ENCODE measurements around the gene C17orf113. TPM values are rescaled to one million over a fixed set of nuclear protein-coding genes. Genes with fewer than 3 reads are reported as not detected.

Gene C17orf113
- under 0.01 and 0.29 TPM in 2 replicates for total RNA-seq

GRCh38 chr17:42050393-42051012 lies at the start of gene C17orf113:
Gene C17orf113, minus strand, starts transcription at chr17:42050601. Its CDS starts 7,225 bp downstream, at chr17:42043376.
- H3K4me3 ChIP-seq (ENCODE audit: insufficient read depth, low read length) = peak within 1 kb of the TSS; percentile 61
- peaks cover 53% of the 10 kb centered on the region for H3K27me3 ChIP-seq (ENCODE audit: insufficient read depth, low read length)
- no peaks in the 10 kb centered on the region for H3K4me1 ChIP-seq (ENCODE audit: insufficient read depth, low read length)
- peak within 1 kb of the TSS; percentile 60 for H3K4me2 ChIP-seq (ENCODE audit: insufficient read depth, low read length)
- no peaks in the 10 kb centered on the region for H3K9me3 ChIP-seq (ENCODE audit: low read depth, low read length)
- H2AFZ ChIP-seq (ENCODE audit: low read length) = peak within 1 kb of the TSS; percentile 81
- H4K20me1 ChIP-seq (ENCODE audit: insufficient read depth, low read length) = no peaks in the 10 kb centered on the region
- H3K27ac ChIP-seq (ENCODE audit: low read depth, low read length) = no peak within 1 kb of the TSS
- TF ChIP-seq, protein P1, sequence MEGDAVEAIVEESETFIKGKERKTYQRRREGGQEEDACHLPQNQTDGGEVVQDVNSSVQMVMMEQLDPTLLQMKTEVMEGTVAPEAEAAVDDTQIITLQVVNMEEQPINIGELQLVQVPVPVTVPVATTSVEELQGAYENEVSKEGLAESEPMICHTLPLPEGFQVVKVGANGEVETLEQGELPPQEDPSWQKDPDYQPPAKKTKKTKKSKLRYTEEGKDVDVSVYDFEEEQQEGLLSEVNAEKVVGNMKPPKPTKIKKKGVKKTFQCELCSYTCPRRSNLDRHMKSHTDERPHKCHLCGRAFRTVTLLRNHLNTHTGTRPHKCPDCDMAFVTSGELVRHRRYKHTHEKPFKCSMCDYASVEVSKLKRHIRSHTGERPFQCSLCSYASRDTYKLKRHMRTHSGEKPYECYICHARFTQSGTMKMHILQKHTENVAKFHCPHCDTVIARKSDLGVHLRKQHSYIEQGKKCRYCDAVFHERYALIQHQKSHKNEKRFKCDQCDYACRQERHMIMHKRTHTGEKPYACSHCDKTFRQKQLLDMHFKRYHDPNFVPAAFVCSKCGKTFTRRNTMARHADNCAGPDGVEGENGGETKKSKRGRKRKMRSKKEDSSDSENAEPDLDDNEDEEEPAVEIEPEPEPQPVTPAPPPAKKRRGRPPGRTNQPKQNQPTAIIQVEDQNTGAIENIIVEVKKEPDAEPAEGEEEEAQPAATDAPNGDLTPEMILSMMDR (IDR thresholded peaks at IDR 0.05; ENCODE audit: extremely low read depth, low read depth, low read length) = no peak
- peak; percentile 97 for DNase-seq (ENCODE audit: insufficient read length, low spot score, missing footprints)
- no peaks in the 10 kb centered on the region for H3K79me2 ChIP-seq (ENCODE audit: insufficient read depth, low read length)
- no peaks in the 10 kb centered on the region for H3K36me3 ChIP-seq (ENCODE audit: insufficient read depth, low read length)

GRCh38 chr17:42098730-42099399 lies 48.5 kb upstream of the C17orf113 start:
- Histone ChIP-seq H3K9me3 (ENCODE audit: low read depth, low read length) (no peaks in the 10 kb centered on the region), H3K4me2 (ENCODE audit: insufficient read depth, low read length) (no peak overlapping the region), H3K4me3 (ENCODE audit: insufficient read depth, low read length) (no peak overlapping the region), H3K27ac (ENCODE audit: low read depth, low read length) (no peak overlapping the region), H3K27me3 (ENCODE audit: insufficient read depth, low read length) (peaks cover 21% of the 10 kb centered on the region), H4K20me1 (ENCODE audit: insufficient read depth, low read length) (no peaks in the 10 kb centered on the region), H3K79me2 (ENCODE audit: insufficient read depth, low read length) (no peaks in the 10 kb centered on the region), H3K4me1 (ENCODE audit: insufficient read depth, low read length) (no peaks in the 10 kb centered on the region), H2AFZ (ENCODE audit: low read length) (no peak overlapping the region), H3K36me3 (ENCODE audit: insufficient read depth, low read length) (no peaks in the 10 kb centered on the region)
- TF ChIP-seq, protein P1 (IDR thresholded peaks at IDR 0.05; ENCODE audit: extremely low read depth, low read depth, low read length) = no peak
- no peak for DNase-seq (ENCODE audit: insufficient read length, low spot score, missing footprints)

GRCh38 chr17:42097691-42098631 lies 47.6 kb upstream of the C17orf113 start, which contains the start of gene ZNF385C:
Gene ZNF385C, minus strand, starts transcription at chr17:42098473. Its CDS starts 35,417 bp downstream, at chr17:42063056.
- no peaks in the 10 kb centered on the region for H4K20me1 ChIP-seq (ENCODE audit: insufficient read depth, low read length)
- DNase-seq (ENCODE audit: insufficient read length, low spot score, missing footprints) = no peak
- H3K79me2 ChIP-seq (ENCODE audit: insufficient read depth, low read length) = no peaks in the 10 kb centered on the region
- H3K27me3 ChIP-seq (ENCODE audit: insufficient read depth, low read length) = peaks cover 21% of the 10 kb centered on the region
- H3K4me2 ChIP-seq (ENCODE audit: insufficient read depth, low read length) = no peak within 1 kb of the TSS
- no peak within 1 kb of the TSS for H3K4me3 ChIP-seq (ENCODE audit: insufficient read depth, low read length)
- H2AFZ ChIP-seq (ENCODE audit: low read length) = no peak within 1 kb of the TSS
- H3K36me3 ChIP-seq (ENCODE audit: insufficient read depth, low read length) = no peaks in the 10 kb centered on the region
- TF ChIP-seq, protein P1 (IDR thresholded peaks at IDR 0.05; ENCODE audit: extremely low read depth, low read depth, low read length) = no peak
- H3K9me3 ChIP-seq (ENCODE audit: low read depth, low read length) = no peaks in the 10 kb centered on the region
- H3K27ac ChIP-seq (ENCODE audit: low read depth, low read length) = no peak within 1 kb of the TSS
- no peaks in the 10 kb centered on the region for H3K4me1 ChIP-seq (ENCODE audit: insufficient read depth, low read length)
